Measurements from ENCODE around the gene ID2. TPM values are rescaled to one million over a fixed set of nuclear protein-coding genes. Genes with fewer than 3 reads are reported as not detected.

ID2 gene
- total and polyA plus RNA-seq, 4 donors = 149 to 488 (median 245) TPM

GRCh38 chr2:8656811-8657210 is 25.0 kb upstream of the ID2 start:
- H3K27ac ChIP-seq (ENCODE audit: low read depth in 1 of 2, low read length in 2 of 2) = peak overlapping the region; percentile 85
- H3K4me1 ChIP-seq (ENCODE audit: control insufficient read depth in 4 of 4, insufficient read depth in 4 of 4, low read length in 3 of 4) = peaks cover 21 to 56% (median 29%) of the 10 kb centered on the region in 4 donors
- TF ChIP-seq HNF4G (IDR thresholded peaks at IDR 0.05) = no peak
- TF ChIP-seq GABPA (IDR thresholded peaks at IDR 0.05 in 1 of 2, conservative IDR thresholded peaks at IDR 0.05 in 1 of 2) = no peak
- no peak for TF ChIP-seq TAF1 (conservative IDR thresholded peaks at IDR 0.05)
- TF ChIP-seq FOXA1 (IDR thresholded peaks at IDR 0.05) = no peak
- no peak for TF ChIP-seq JUND (IDR thresholded peaks at IDR 0.05)
- TF ChIP-seq ATF3 (IDR thresholded peaks at IDR 0.05) = no peak
- TF ChIP-seq ZBTB33 (IDR thresholded peaks at IDR 0.05) = no peak
- no peak for TF ChIP-seq REST (IDR thresholded peaks at IDR 0.05)
- TF ChIP-seq SP1 (IDR thresholded peaks at IDR 0.05) = no peak
- TF ChIP-seq FOXA2 (IDR thresholded peaks at IDR 0.05) = no peak
- TF ChIP-seq RXRA (IDR thresholded peaks at IDR 0.05) = no peak
- TF ChIP-seq MAX (IDR thresholded peaks at IDR 0.05) = no peak
- TF ChIP-seq NR2F2 (IDR thresholded peaks at IDR 0.05) = no peak
- no peak for TF ChIP-seq RAD21 (IDR thresholded peaks at IDR 0.05)
- no peak for TF ChIP-seq HNF4A (conservative IDR thresholded peaks at IDR 0.05)
- no peak for TF ChIP-seq YY1 (IDR thresholded peaks at IDR 0.05)
- TF ChIP-seq EGR1 (IDR thresholded peaks at IDR 0.05; ENCODE audit: low read depth in 2 of 2) = no peak
- no peak for TF ChIP-seq CTCF (IDR thresholded peaks at IDR 0.05; ENCODE audit: low read depth, low read length, missing input control)
- no peaks in the 10 kb centered on the region for H3K27me3 ChIP-seq (ENCODE audit: control insufficient read depth in 4 of 4, insufficient read depth in 4 of 4, low read length in 3 of 4)
- no peak overlapping the region for H3K9ac ChIP-seq (ENCODE audit: low read depth in 1 of 2, low read length in 2 of 2)
- H3K4me3 ChIP-seq (ENCODE audit: low read depth in 1 of 3, low read length in 3 of 3) = no peak overlapping the region
- H3K9me3 ChIP-seq (ENCODE audit: control insufficient read depth in 4 of 4, low read length in 3 of 4) = no peaks in the 10 kb centered on the region
- WGBS = 70% methylated on average over 4 of the region's 4 CpGs
- H3K36me3 ChIP-seq (ENCODE audit: control insufficient read depth in 4 of 4, insufficient read depth in 3 of 4, low read depth in 1 of 4, low read length in 3 of 4) = no peaks in the 10 kb centered on the region
- DNase-seq (ENCODE audit: low spot score) = no peak
